K562 (cell line): ENCODE results near the gene ERC2. TPM values are rescaled to one million over a fixed set of nuclear protein-coding genes. Genes with fewer than 3 reads are reported as not detected.

ENCODE experiments used
- ATAC-seq: fragments of 200-7000 bp; cut with Tn5 transposase; 3 replicates; pipeline ENCODE4 v1.9.1; 2020; ENCODE audit warnings: moderate library complexity
- BruUV-seq: library from RNA; stranded (reverse); fragments of 400-500 nt; replicated peaks from 2 replicates; lab custom pipeline; 2021; lab: Mats Ljungman, UMichigan
- CTCF ChIA-PET: fragments of 300-600 bp; formaldehyde crosslinking; extraction: SDS; loops from one replicate; lab custom pipeline; 2021; ENCODE audit warnings: low intra/inter-chr PET ratio; lab: Yijun Ruan, JAX
- POLR2A ChIA-PET: fragments of 300-600, 350-650 bp; sonication (Branson Sonifier 250); formaldehyde crosslinking; extraction: SDS; loops from one replicate; lab custom pipeline; 2021; ENCODE audit warnings: antibody characterized with exemption, inconsistent platforms; lab: Yijun Ruan, JAX
- DNase-seq, 4 experiments: peaks; one replicate each; pipeline versions ENCODE4 v3.0.0 to v3.0.0-alpha.2; 2011 to 2018; ENCODE audit warnings: low spot score in 3 of 4, mixed read lengths in 3 of 4; ENCODE audit errors: extremely low read depth in 1 of 4
- FAIRE-seq: peaks from 2 replicates; lab custom pipeline; 2011; peaks lifted over from hg19 to GRCh38; lab: Jason Lieb, UNC
- H2AFZ ChIP-seq: 2 replicates; pipeline ENCODE4 v1.6.0; 2011; ENCODE audit warnings: low read depth, low read length, control low read depth, inconsistent platforms
- H3K27ac ChIP-seq: fragments of 200-600 bp; 3 replicates; pipeline ENCODE4 v1.8.0; 2011; ENCODE audit warnings: low read depth, mild to moderate bottlenecking, control low read depth, inconsistent platforms, low read length, moderate library complexity, mixed read lengths; ENCODE audit errors: extremely low read depth
- H3K27me3 ChIP-seq, 2 experiments: fragments of 300-600 bp in 1 of 2; 2 replicates in 1 of 2; 3 replicates in 1 of 2; pipeline versions ENCODE4 v1.6.0 to v1.8.0; 2011; ENCODE audit warnings: inconsistent platforms in 2 of 2, low read length in 2 of 2, mild to moderate bottlenecking in 1 of 2, mixed read lengths in 1 of 2, moderate library complexity in 1 of 2; ENCODE audit not compliant: control insufficient read depth in 2 of 2, insufficient read depth in 2 of 2
- H3K36me3 ChIP-seq: fragments of 300-600 bp; 3 replicates; pipeline ENCODE4 v1.8.0; 2011; ENCODE audit warnings: mild to moderate bottlenecking, low read length, inconsistent platforms; ENCODE audit not compliant: control insufficient read depth, insufficient read depth
- H3K4me1 ChIP-seq, 2 experiments: fragments of 200-600 bp in 1 of 2; replicated peaks in 1 of 2; 2 replicates in 1 of 2; 3 replicates in 1 of 2; pipeline versions ENCODE4 v1.5.1 to v1.8.0; 2011; ENCODE audit warnings: inconsistent platforms in 2 of 2, low read length in 2 of 2, mild to moderate bottlenecking in 1 of 2, mixed read lengths in 1 of 2, moderate library complexity in 1 of 2; ENCODE audit not compliant: control insufficient read depth in 2 of 2, insufficient read depth in 2 of 2
- H3K4me2 ChIP-seq: 2 replicates; pipeline ENCODE4 v1.6.1; 2011; ENCODE audit warnings: low read length, control low read depth, inconsistent platforms, mixed read lengths; ENCODE audit not compliant: insufficient read depth
- H3K4me3 ChIP-seq: fragments of 200-600 bp; sonication (generic), shearing (Covaris generic); 2 replicates; pipeline ENCODE4 v1.5.1; 2016; ENCODE audit warnings: control low read depth, inconsistent platforms
- H3K79me2 ChIP-seq: fragments of 200-600 bp; 3 replicates; pipeline ENCODE4 v1.8.0; 2011; ENCODE audit warnings: low read length, inconsistent platforms; ENCODE audit not compliant: control insufficient read depth, insufficient read depth
- H3K9ac ChIP-seq, 2 experiments: 2 replicates each; pipeline versions ENCODE4 v1.6.0 to v1.6.1; 2011; ENCODE audit warnings: low read depth in 2 of 2, low read length in 2 of 2, control low read depth in 1 of 2, inconsistent platforms in 1 of 2, mild to moderate bottlenecking in 1 of 2, mixed read lengths in 1 of 2; ENCODE audit not compliant: insufficient read depth in 1 of 2
- H3K9me1 ChIP-seq: one replicate; pipeline ENCODE4 v1.6.0; 2011; ENCODE audit warnings: inconsistent platforms, mild to moderate bottlenecking, low read length, moderate library complexity; ENCODE audit not compliant: control insufficient read depth, insufficient read depth
- H3K9me3 ChIP-seq: replicated peaks from 2 replicates; pipeline ENCODE4 v1.5.1; 2011; ENCODE audit warnings: low read depth, low read length, inconsistent platforms; ENCODE audit not compliant: control insufficient read depth, insufficient read depth
- H4K20me1 ChIP-seq: replicated peaks from 2 replicates; pipeline ENCODE4 v1.6.1; 2011; ENCODE audit warnings: low read length, inconsistent platforms, mixed read lengths; ENCODE audit not compliant: control insufficient read depth, insufficient read depth
- GTF2A2 ChIP-seq: IDR thresholded peaks from 2 replicates; pipeline ENCODE4 v1.6.1; 2016; ENCODE audit warnings: mild to moderate bottlenecking, missing genetic modification characterization, missing compliant biosample characterization
- MYC ChIP-seq, 2 experiments: fragments of 250-450 bp in 1 of 2; sonication (Bioruptor Pico) in 1 of 2; IDR thresholded peaks; 2 replicates each; pipeline versions ENCODE4 v1.5.1 to v1.6.1; 2012 to 2021; ENCODE audit warnings: low read depth in 2 of 2, borderline replicate concordance in 1 of 2, improper control_type of control experiment in 1 of 2, low read length in 1 of 2, mild to moderate bottlenecking in 1 of 2, moderate library complexity in 1 of 2
- PHF20 ChIP-seq: fragments of 450-650 bp; IDR thresholded peaks from 2 replicates; pipeline ENCODE4 v1.6.1; 2018; ENCODE audit not compliant: partially characterized antibody
- ZNF3 ChIP-seq: fragments of 250-450 bp; sonication (Bioruptor Pico); IDR thresholded peaks from 2 replicates; pipeline ENCODE4 v1.5.0; 2021; ENCODE audit warnings: mild to moderate bottlenecking, moderate library complexity
- ZNF41 ChIP-seq: fragments of 250-450 bp; sonication (Bioruptor Pico); conservative IDR thresholded peaks from 2 replicates; pipeline ENCODE4 v1.4.0; 2020; ENCODE audit warnings: mild to moderate bottlenecking
- ZNF830 ChIP-seq: fragments of 250-450 bp; sonication (Bioruptor Pico); IDR thresholded peaks from 2 replicates; pipeline ENCODE4 v1.5.0; 2021; ENCODE audit warnings: mild to moderate bottlenecking
- WGBS: fragments of 100-300 bp; shearing (Covaris generic); methylation state at CpG from one replicate; pipeline ENCODE4 v1.1.6; 2016; ENCODE audit warnings: low coverage, mixed read lengths; ENCODE audit not compliant: insufficient coverage; ENCODE audit errors: missing lambda C conversion rate; 5-methylcytosine and 5-hydroxymethylcytosine counted together
- in situ Hi-C: fragments of 300-500 bp; cut with MboI; formaldehyde crosslinking; loops from 4 replicates; pipeline ENCODE4 v1.15.0; 2018; ENCODE audit warnings: inconsistent platforms, mixed read lengths
- intact Hi-C: fragments of 100-400 bp; cut with micrococcal nuclease; formaldehyde crosslinking; loops from 2 replicates; pipeline ENCODE4 v1.14.2; 2022
- polyA plus RNA-seq, 8 experiments: library from polyadenylated mRNA; depleted of rRNA in 4 of 8; stranded (reverse) in 5 of 8; unstranded in 3 of 8; fragments of >200 nt; fragmentation: Nextera tagmentation in 2 of 8; fragmentation: Illumina TruSeq in 1 of 8; extraction: Ambion mirVana in 2 of 8; extraction: Trizol in 1 of 8; gene quantifications; 2 replicates each; pipeline versions ENCODE4 v1.2.1 to v1.2.3, GENCODE V29; 2011 to 2014; ENCODE audit warnings: inconsistent platforms in 1 of 8, missing spikeins in 1 of 8
- total RNA-seq, 7 experiments: library from RNA; depleted of rRNA in 6 of 7; stranded (reverse); fragments of >200 nt in 6 of 7; fragmentation: Illumina TruSeq in 2 of 7; extraction: Trizol in 2 of 7; gene quantifications; 2 replicates each; pipeline versions ENCODE4 v1.2.1 to v1.2.3, GENCODE V29; 2011 to 2021; ENCODE audit warnings: low replicate concordance in 1 of 7
- TF ChIP-seq, protein P1 (sequence below): fragments of 250-450 bp; sonication (Bioruptor Pico); IDR thresholded peaks from 2 replicates; pipeline ENCODE4 v1.6.1; 2021; ENCODE audit warnings: mild to moderate bottlenecking

The ERC2 gene
- total and polyA plus RNA-seq, 9 of the 15 experiments (the other 6 are each of a cell fraction or from before 2014, with no cell fraction given) = 0.04 to 0.18 (median 0.07) TPM; not detected in 2

DNA sequence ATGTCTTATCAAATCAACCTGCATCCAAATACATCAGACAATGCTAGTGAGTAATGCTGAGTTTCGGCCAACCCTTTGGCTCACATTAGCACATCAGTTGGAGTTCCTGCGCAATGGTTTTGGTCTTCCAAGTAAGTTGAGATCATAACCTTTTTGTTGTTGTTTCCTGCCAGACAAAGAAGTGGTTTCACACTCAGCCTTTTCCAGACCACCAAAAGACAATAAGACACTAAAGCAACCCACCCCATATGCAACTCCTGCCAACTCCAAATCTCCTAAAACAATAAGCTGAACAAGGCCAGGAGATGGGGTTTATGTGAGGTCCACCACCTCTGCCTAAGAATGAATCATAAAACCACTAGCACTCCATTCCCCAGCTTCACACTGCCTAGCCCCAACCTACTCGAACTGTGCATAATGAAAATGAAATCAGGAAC lies 177.0 kb downstream of the ERC2 start:
- ChIA-PET POLR2A (no interaction called here), CTCF (no interaction called here)
- in situ Hi-C loops = no loop called here
- Histone ChIP-seq H4K20me1 (no peaks in the 10 kb centered on the region), H3K4me3 (no peak overlapping the region), H3K27me3 (peaks cover 0 to 4% of the 10 kb centered on the region in 2 experiments; a peak in 1 of 5 replicates), H3K9me3 (no peaks in the 10 kb centered on the region), H3K9me1 (no peaks in the 10 kb centered on the region), H3K27ac (no peak overlapping the region), H3K36me3 (no peaks in the 10 kb centered on the region), H3K4me2 (no peak overlapping the region), H3K4me1 (no peaks in the 10 kb centered on the region), H3K9ac (no peak overlapping the region), H2AFZ (no peak overlapping the region)
- FAIRE-seq (no peak), ATAC-seq (no peak), DNase-seq (no peak)
- BruUV-seq = no TSS peak
- WGBS = 0% methylated on average over 3 of the region's 3 CpGs
- TF ChIP-seq PHF20 (no peak), ZNF3 (CRISPR knock-in tag) (no peak), ZNF830 (no peak), MYC (IDR thresholded peaks at IDR 0.05; ENCODE audit: low read depth, low read length) (no peak), MYC (CRISPR knock-in tag; IDR thresholded peaks at IDR 0.05; ENCODE audit: borderline replicate concordance, low read depth) (no peak), ZNF41 (CRISPR knock-in tag) (no peak), GTF2A2 (tag) (no peak)
- TF ChIP-seq, protein P1, sequence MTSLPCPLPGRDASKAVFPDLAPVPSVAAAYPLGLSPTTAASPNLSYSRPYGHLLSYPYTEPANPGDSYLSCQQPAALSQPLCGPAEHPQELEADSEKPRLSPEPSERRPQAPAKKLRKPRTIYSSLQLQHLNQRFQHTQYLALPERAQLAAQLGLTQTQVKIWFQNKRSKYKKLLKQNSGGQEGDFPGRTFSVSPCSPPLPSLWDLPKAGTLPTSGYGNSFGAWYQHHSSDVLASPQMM = no peak
- TF ChIP-seq, all 486 proteins: peak for 0
- intact Hi-C loops = no loop called here
- no peaks in the 10 kb centered on the region for H3K79me2 ChIP-seq
